GM12891 (cell line): Measurements from ENCODE around the gene OTULIN.

Experiments
- PAX5 ChIP-seq: IDR thresholded peaks from 2 replicates; pipeline ENCODE4 v1.6.1; 2011; ENCODE audit warnings: low read length, moderate library complexity, mild to moderate bottlenecking; ENCODE audit not compliant: insufficient read depth, severe bottlenecking
- POLR2A ChIP-seq: IDR thresholded peaks from 2 replicates; pipeline ENCODE4 v1.6.1; 2011; ENCODE audit warnings: low read depth, low read length, control low read depth
- POLR2AphosphoS5 ChIP-seq: IDR thresholded peaks from 2 replicates; pipeline ENCODE4 v1.6.1; 2011; ENCODE audit warnings: low read depth, low read length, control low read depth
- SPI1 ChIP-seq: IDR thresholded peaks from 2 replicates; pipeline ENCODE4 v1.6.1; 2011; ENCODE audit warnings: low read depth, low read length, control low read depth
- TAF1 ChIP-seq: IDR thresholded peaks from 2 replicates; pipeline ENCODE4 v1.6.1; 2011; ENCODE audit warnings: low read depth, low read length, control low read depth

- no peak for TF ChIP-seq POLR2AphosphoS5
- TF ChIP-seq POLR2A, result no peak
- TF ChIP-seq TAF1, result no peak
- peak; percentile 51; the same call in 1 of the 2 replicates for TF ChIP-seq SPI1
- no peak for TF ChIP-seq PAX5
Observed at GRCh38 chr5:14672082-14672481, 7.6 kb downstream of the OTULIN start.
